ENCODE results near the gene PI4KA. TPM values are rescaled to one million over a fixed set of nuclear protein-coding genes. Genes with fewer than 3 reads are reported as not detected.

The PI4KA gene
- polyA plus RNA-seq, 1 donor from 2014 or later: 42.2 TPM

DNA sequence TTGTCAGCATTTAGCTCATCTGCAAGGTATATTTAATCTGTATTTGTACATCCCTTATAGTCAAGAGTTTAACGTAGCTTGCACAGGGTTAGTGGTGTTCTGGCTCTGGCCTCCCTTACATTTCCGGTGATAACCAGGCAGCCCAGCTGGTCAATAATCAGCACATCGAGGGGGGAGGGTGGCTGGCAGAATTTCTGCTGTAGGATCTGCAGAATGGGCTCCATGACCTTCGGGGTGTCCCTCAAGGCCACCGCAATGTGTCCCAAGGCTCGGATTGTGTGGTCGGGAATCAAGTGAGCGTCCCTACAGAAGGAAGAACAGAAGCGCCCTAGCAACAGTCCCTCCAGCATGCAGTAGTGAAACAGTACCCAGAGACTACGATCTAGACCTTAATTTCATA lies 59.6 kb downstream of the PI4KA start:
- Histone ChIP-seq H3K27ac (ENCODE audit: low read length) (no peak overlapping the region), H3K9me3 (ENCODE audit: low read length) (no peaks in the 10 kb centered on the region), H3K79me2 (replicated peaks; ENCODE audit: insufficient read depth, low read length) (no peaks in the 10 kb centered on the region), H3F3A (ENCODE audit: insufficient read depth, low read length, poor library complexity, severe bottlenecking) (no peaks in the 10 kb centered on the region), H3K9me2 (ENCODE audit: insufficient read depth, low read length) (no peaks in the 10 kb centered on the region), H2AFZ (ENCODE audit: low read depth, low read length) (no peak overlapping the region), H3K27me3 (ENCODE audit: insufficient read depth, low read depth, low read length) (no peaks in the 10 kb centered on the region), H3K4me3 (ENCODE audit: low read length) (no peak overlapping the region), H3K4me2 (ENCODE audit: low read length) (no peak overlapping the region), H3K36me3 (ENCODE audit: insufficient read depth, low read length) (no peaks in the 10 kb centered on the region), H4K20me1 (ENCODE audit: insufficient read depth) (no peaks in the 10 kb centered on the region), H3K9ac (ENCODE audit: low read length) (no peak overlapping the region)
- TF ChIP-seq TAF1 (IDR thresholded peaks at IDR 0.05; ENCODE audit: low read depth): no peak
- TF ChIP-seq, protein P1, sequence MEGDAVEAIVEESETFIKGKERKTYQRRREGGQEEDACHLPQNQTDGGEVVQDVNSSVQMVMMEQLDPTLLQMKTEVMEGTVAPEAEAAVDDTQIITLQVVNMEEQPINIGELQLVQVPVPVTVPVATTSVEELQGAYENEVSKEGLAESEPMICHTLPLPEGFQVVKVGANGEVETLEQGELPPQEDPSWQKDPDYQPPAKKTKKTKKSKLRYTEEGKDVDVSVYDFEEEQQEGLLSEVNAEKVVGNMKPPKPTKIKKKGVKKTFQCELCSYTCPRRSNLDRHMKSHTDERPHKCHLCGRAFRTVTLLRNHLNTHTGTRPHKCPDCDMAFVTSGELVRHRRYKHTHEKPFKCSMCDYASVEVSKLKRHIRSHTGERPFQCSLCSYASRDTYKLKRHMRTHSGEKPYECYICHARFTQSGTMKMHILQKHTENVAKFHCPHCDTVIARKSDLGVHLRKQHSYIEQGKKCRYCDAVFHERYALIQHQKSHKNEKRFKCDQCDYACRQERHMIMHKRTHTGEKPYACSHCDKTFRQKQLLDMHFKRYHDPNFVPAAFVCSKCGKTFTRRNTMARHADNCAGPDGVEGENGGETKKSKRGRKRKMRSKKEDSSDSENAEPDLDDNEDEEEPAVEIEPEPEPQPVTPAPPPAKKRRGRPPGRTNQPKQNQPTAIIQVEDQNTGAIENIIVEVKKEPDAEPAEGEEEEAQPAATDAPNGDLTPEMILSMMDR (IDR thresholded peaks at IDR 0.05; ENCODE audit: poor library complexity, severe bottlenecking): no peak
- no peak for TF ChIP-seq POLR2AphosphoS5 (IDR thresholded peaks at IDR 0.05)
- TF ChIP-seq RAD21 (conservative IDR thresholded peaks at IDR 0.05): no peak
- no peak for TF ChIP-seq EZH2 (IDR thresholded peaks at IDR 0.05; ENCODE audit: borderline replicate concordance, insufficient read depth, low read length, poor library complexity, severe bottlenecking)
- TF ChIP-seq SMC3 (conservative IDR thresholded peaks at IDR 0.05; ENCODE audit: poor library complexity): no peak
- no peak for TF ChIP-seq REST (IDR thresholded peaks at IDR 0.05; ENCODE audit: borderline replicate concordance)

DNA sequence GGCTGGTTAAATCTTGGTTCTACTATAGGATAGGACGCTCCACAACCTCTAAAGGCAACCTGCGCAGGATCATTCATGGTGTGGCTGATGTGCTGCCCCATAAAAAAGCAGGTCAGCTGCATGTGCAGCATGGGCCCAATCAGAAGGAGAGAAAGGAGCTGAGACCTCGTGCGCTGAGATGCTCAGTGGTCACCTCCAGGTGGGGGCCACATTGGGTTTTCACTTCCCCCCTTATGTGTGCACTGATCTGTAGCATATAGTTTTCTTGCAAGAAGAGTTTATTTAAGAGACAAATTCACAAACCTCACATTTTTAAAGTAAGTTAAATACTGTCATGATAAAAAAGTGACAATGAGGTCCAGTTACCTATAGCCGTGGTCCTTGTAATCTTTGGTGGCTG lies 60.4 kb downstream of the PI4KA start:
- Histone ChIP-seq H3K27me3 (ENCODE audit: insufficient read depth, low read depth, low read length) (no peaks in the 10 kb centered on the region), H3K9ac (ENCODE audit: low read length) (no peak overlapping the region), H3K27ac (ENCODE audit: low read length) (no peak overlapping the region), H3K79me2 (replicated peaks; ENCODE audit: insufficient read depth, low read length) (no peaks in the 10 kb centered on the region), H3F3A (ENCODE audit: insufficient read depth, low read length, poor library complexity, severe bottlenecking) (no peaks in the 10 kb centered on the region), H3K9me3 (ENCODE audit: low read length) (no peaks in the 10 kb centered on the region), H4K20me1 (ENCODE audit: insufficient read depth) (no peaks in the 10 kb centered on the region), H3K4me2 (ENCODE audit: low read length) (no peak overlapping the region), H3K9me2 (ENCODE audit: insufficient read depth, low read length) (no peaks in the 10 kb centered on the region), H2AFZ (ENCODE audit: low read depth, low read length) (no peak overlapping the region), H3K4me3 (ENCODE audit: low read length) (no peak overlapping the region), H3K36me3 (ENCODE audit: insufficient read depth, low read length) (no peaks in the 10 kb centered on the region)
- TF ChIP-seq EP300 (conservative IDR thresholded peaks at IDR 0.05; ENCODE audit: poor library complexity, severe bottlenecking) (no peak), POLR2AphosphoS5 (IDR thresholded peaks at IDR 0.05) (no peak), EZH2 (IDR thresholded peaks at IDR 0.05; ENCODE audit: borderline replicate concordance, insufficient read depth, low read length, poor library complexity, severe bottlenecking) (no peak), MXI1 (conservative IDR thresholded peaks at IDR 0.05; ENCODE audit: poor library complexity, severe bottlenecking) (no peak), RAD21 (conservative IDR thresholded peaks at IDR 0.05) (no peak), SMC3 (conservative IDR thresholded peaks at IDR 0.05; ENCODE audit: poor library complexity) (no peak), TAF1 (IDR thresholded peaks at IDR 0.05; ENCODE audit: low read depth) (no peak), REST (IDR thresholded peaks at IDR 0.05; ENCODE audit: borderline replicate concordance) (no peak)
- TF ChIP-seq, protein P1 (IDR thresholded peaks at IDR 0.05; ENCODE audit: poor library complexity, severe bottlenecking): no peak
